ENCODE results near the gene SCGN.
A peak's percentile ranks its signal among the peaks of the same experiment; 100 is the strongest.

The SCGN gene

GRCh38 chr6:25652007-25652515, at the start of gene SCGN:
Gene SCGN, plus strand, starts transcription at chr6:25652215. Its CDS starts 189 bp downstream, at chr6:25652404.
- Histone ChIP-seq H3K4me1 (no peaks in the 10 kb centered on the region), H3K36me3 (replicated peaks) (no peaks in the 10 kb centered on the region), H3K27me3 (ENCODE audit: low read depth) (peaks cover 35% of the 10 kb centered on the region), H3K9me3 (no peaks in the 10 kb centered on the region), H3K4me3 (no peak within 1 kb of the TSS)
- peak; percentile 21 to 78 for DNase-seq (ENCODE audit: low spot score in 2 of 2)
- in situ Hi-C loops (cut with MboI; ENCODE audit: low sequenced_read_pairs) = no loop called here

GRCh38 chr6:25602674-25602982, 49.4 kb upstream of the SCGN start:
- no peaks in the 10 kb centered on the region for H3K27me3 ChIP-seq (ENCODE audit: low read depth)
- H3K4me1 ChIP-seq = no peaks in the 10 kb centered on the region
- H3K9me3 ChIP-seq = no peaks in the 10 kb centered on the region
- in situ Hi-C loops (cut with MboI; ENCODE audit: low sequenced_read_pairs) = no loop called here
- no peak for DNase-seq (ENCODE audit: low spot score in 2 of 2)
- H3K36me3 ChIP-seq (replicated peaks) = no peaks in the 10 kb centered on the region
- H3K4me3 ChIP-seq = no peak overlapping the region

DNA sequence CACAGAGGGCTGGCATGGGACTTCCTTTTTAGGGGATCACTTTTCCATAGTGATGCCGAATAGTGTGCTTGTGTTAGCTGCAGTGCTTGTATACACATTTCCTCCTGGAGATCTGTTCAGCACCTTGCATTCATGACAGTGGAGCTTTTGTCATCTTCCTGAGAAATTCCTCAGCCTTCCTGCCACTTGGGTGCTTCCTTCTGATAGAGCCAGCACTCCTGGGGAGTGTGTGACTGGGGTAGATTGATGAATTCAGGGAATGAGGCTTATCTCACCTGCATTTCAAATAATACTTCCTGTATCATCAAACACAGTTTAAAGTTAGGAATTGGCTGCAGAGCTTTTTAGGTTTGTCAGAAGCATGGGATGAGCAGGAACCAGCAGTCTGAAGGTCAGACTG, 48.8 kb upstream of the SCGN start:
- H3K36me3 ChIP-seq (replicated peaks) = no peaks in the 10 kb centered on the region
- H3K4me3 ChIP-seq = no peak overlapping the region
- no peaks in the 10 kb centered on the region for H3K4me1 ChIP-seq
- no peak for DNase-seq (ENCODE audit: low spot score in 2 of 2)
- in situ Hi-C loops (cut with MboI; ENCODE audit: low sequenced_read_pairs) = no loop called here
- no peaks in the 10 kb centered on the region for H3K9me3 ChIP-seq
- no peaks in the 10 kb centered on the region for H3K27me3 ChIP-seq (ENCODE audit: low read depth)

GRCh38 chr6:25606151-25606550, 45.9 kb upstream of the SCGN start:
- Histone ChIP-seq H3K9me3 (no peaks in the 10 kb centered on the region), H3K27me3 (ENCODE audit: low read depth) (no peaks in the 10 kb centered on the region), H3K4me3 (no peak overlapping the region), H3K36me3 (replicated peaks) (no peaks in the 10 kb centered on the region), H3K4me1 (no peaks in the 10 kb centered on the region)
- in situ Hi-C loops (cut with MboI; ENCODE audit: low sequenced_read_pairs) = no loop called here
- no peak for DNase-seq (ENCODE audit: low spot score in 2 of 2)

DNA sequence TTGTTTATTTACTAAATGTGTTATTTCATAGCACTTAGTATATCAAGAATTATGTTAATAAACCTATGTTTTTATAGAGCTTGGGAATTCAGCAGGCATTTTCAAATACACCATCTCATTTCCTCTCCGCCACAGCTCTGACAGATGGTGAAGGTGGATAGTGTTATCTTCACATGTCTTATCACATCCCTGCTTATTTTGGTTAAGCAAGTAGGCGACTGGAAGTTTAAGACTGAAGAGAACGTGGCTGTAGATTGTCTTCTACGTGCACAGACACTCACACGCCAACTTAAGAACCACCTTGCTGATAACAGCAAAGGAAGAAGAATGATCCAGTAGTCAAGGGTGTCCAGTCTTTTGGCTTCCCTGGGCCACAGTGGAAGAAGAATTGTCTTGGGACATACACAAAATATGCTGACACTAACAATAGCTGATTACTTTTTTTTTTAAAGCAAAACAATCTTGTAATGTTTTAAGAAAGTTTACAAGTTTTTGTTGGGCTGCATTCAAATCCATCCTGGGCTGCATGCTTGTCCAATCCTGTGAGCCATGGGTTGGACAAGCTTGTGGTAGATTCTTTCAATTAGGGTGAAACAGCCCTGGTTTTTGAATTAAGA, 43.3 kb upstream of the SCGN start:
- H3K4me1 ChIP-seq = no peaks in the 10 kb centered on the region
- in situ Hi-C loops (cut with MboI; ENCODE audit: low sequenced_read_pairs) = no loop called here
- H3K36me3 ChIP-seq (replicated peaks) = no peaks in the 10 kb centered on the region
- H3K9me3 ChIP-seq = no peaks in the 10 kb centered on the region
- no peak overlapping the region for H3K4me3 ChIP-seq
- H3K27me3 ChIP-seq (ENCODE audit: low read depth) = no peaks in the 10 kb centered on the region
- DNase-seq (ENCODE audit: low spot score in 2 of 2) = no peak

GRCh38 chr6:25612666-25613065, 39.3 kb upstream of the SCGN start:
- no peaks in the 10 kb centered on the region for H3K36me3 ChIP-seq (replicated peaks)
- H3K4me1 ChIP-seq = no peaks in the 10 kb centered on the region
- no peaks in the 10 kb centered on the region for H3K27me3 ChIP-seq (ENCODE audit: low read depth)
- H3K4me3 ChIP-seq = no peak overlapping the region
- in situ Hi-C loops (cut with MboI; ENCODE audit: low sequenced_read_pairs) = no loop called here
- no peaks in the 10 kb centered on the region for H3K9me3 ChIP-seq
- DNase-seq (ENCODE audit: low spot score in 2 of 2) = no peak

DNA sequence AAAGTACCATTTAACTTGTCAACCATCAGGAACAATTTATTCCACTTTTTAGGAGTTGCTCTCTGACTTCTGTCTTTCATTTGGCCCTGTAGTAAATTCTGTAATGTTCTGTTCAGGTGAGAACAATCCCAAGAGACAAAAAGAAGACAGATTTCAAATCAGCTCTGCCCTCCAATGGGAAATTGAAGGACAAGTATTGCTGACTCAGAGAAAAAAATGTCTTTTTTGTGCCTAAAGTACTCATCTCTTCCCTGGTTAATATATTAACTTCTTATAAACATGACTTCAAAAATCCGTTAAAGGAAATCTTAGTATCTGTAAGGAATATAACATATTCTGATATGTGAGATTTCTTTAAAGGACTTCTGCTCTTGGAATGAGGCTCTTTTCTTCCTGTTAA, 38.6 kb upstream of the SCGN start:
- H3K36me3 ChIP-seq (replicated peaks) = no peaks in the 10 kb centered on the region
- H3K4me1 ChIP-seq = no peaks in the 10 kb centered on the region
- H3K4me3 ChIP-seq = no peak overlapping the region
- H3K9me3 ChIP-seq = no peaks in the 10 kb centered on the region
- no peaks in the 10 kb centered on the region for H3K27me3 ChIP-seq (ENCODE audit: low read depth)
- in situ Hi-C loops (cut with MboI; ENCODE audit: low sequenced_read_pairs) = no loop called here
- no peak for DNase-seq (ENCODE audit: low spot score in 2 of 2)

DNA sequence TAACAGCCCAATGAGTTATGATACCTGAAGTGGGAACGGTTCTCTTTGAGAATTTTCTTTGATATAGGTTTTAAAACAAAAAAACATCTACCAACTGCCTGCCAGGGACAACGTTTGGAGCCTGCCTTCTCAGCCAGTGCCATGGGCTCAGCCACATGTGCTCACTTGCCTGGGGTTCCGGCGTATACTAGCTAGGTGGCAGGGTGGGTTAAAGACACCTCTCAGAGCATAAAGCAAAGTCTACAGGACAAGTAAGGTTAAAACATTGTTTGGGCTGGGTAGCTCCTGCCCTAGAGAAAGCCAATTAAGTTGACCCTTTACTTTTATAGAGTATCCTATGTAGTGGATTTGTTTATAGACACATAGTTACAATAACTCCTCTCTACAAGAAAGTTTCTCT, 38.0 kb upstream of the SCGN start:
- in situ Hi-C loops (cut with MboI; ENCODE audit: low sequenced_read_pairs) = no loop called here
- DNase-seq (ENCODE audit: low spot score in 2 of 2) = no peak

GRCh38 chr6:25615471-25615870, 36.5 kb upstream of the SCGN start:
- in situ Hi-C loops (cut with MboI; ENCODE audit: low sequenced_read_pairs) = no loop called here
- Histone ChIP-seq H3K4me3 (no peak overlapping the region), H3K4me1 (no peaks in the 10 kb centered on the region), H3K9me3 (no peaks in the 10 kb centered on the region), H3K27me3 (ENCODE audit: low read depth) (no peaks in the 10 kb centered on the region), H3K36me3 (replicated peaks) (no peaks in the 10 kb centered on the region)
- DNase-seq (ENCODE audit: low spot score in 2 of 2) = no peak

More for the DNA sequence above, 38.0 kb upstream of the SCGN start:
- Histone ChIP-seq H3K4me3 (no peak overlapping the region), H3K36me3 (replicated peaks) (no peaks in the 10 kb centered on the region), H3K27me3 (ENCODE audit: low read depth) (no peaks in the 10 kb centered on the region), H3K9me3 (no peaks in the 10 kb centered on the region), H3K4me1 (no peaks in the 10 kb centered on the region)

DNA sequence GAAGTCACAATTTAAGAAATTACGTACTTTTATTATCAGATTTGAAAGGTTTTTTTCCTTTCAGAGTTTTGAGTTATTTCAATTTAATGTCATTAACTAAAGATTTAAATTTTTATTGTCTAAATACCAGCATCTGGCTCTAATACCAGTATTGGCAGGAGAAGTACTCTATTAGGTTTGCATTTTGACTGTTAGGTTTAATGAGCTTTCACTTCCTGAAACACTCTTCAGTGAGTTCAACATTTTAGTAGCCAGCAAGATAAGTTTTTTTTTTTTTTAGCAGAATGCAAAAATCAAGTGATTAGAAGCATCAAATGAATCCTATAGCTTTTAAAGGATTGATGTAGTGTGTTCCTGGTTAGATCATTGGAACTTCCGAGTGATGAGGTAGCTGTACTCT, 34.0 kb upstream of the SCGN start:
- DNase-seq (ENCODE audit: low spot score in 2 of 2) = no peak
- no peaks in the 10 kb centered on the region for H3K27me3 ChIP-seq (ENCODE audit: low read depth)
- H3K36me3 ChIP-seq (replicated peaks) = no peaks in the 10 kb centered on the region
- H3K4me1 ChIP-seq = no peaks in the 10 kb centered on the region
- H3K9me3 ChIP-seq = no peaks in the 10 kb centered on the region
- in situ Hi-C loops (cut with MboI; ENCODE audit: low sequenced_read_pairs) = no loop called here
- no peak overlapping the region for H3K4me3 ChIP-seq

- Histone ChIP-seq H3K36me3 (replicated peaks) (no peaks in the 10 kb centered on the region), H3K9me3 (no peaks in the 10 kb centered on the region), H3K4me3 (no peak overlapping the region), H3K4me1 (no peaks in the 10 kb centered on the region), H3K27me3 (ENCODE audit: low read depth) (no peaks in the 10 kb centered on the region)
- DNase-seq (ENCODE audit: low spot score in 2 of 2) = no peak
- in situ Hi-C loops (cut with MboI; ENCODE audit: low sequenced_read_pairs) = no loop called here
Measured at GRCh38 chr6:25619217-25619616, 32.8 kb upstream of the SCGN start.

- in situ Hi-C loops (cut with MboI; ENCODE audit: low sequenced_read_pairs) = no loop called here
Measured at GRCh38 chr6:25620391-25620790, 31.6 kb upstream of the SCGN start.

DNA sequence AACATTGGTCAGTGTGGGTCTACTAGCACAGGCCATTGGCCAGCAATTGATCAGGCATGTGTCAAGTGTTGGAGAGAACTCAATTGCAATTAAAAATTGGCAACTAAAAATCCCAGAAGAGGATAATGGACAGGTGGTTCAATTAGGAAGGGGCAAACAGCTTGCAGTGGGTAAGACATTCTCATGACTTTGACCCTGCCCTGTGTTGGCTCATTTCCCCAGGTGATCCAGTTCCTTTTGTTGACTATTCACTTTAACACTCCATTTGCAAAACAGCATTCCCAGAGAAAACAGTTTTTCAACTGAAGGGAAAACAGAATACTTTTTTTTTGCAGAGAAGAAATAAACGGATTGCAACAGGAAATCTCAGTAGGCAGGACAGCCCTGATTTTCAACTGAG, 28.9 kb upstream of the SCGN start:
- in situ Hi-C loops (cut with MboI; ENCODE audit: low sequenced_read_pairs) = no loop called here

More at GRCh38 chr6:25620391-25620790, 31.6 kb upstream of the SCGN start:
- H3K36me3 ChIP-seq (replicated peaks) = no peaks in the 10 kb centered on the region
- H3K27me3 ChIP-seq (ENCODE audit: low read depth) = no peaks in the 10 kb centered on the region
- DNase-seq (ENCODE audit: low spot score in 2 of 2) = no peak
- H3K4me3 ChIP-seq = no peak overlapping the region
- H3K4me1 ChIP-seq = no peaks in the 10 kb centered on the region
- no peaks in the 10 kb centered on the region for H3K9me3 ChIP-seq

DNA sequence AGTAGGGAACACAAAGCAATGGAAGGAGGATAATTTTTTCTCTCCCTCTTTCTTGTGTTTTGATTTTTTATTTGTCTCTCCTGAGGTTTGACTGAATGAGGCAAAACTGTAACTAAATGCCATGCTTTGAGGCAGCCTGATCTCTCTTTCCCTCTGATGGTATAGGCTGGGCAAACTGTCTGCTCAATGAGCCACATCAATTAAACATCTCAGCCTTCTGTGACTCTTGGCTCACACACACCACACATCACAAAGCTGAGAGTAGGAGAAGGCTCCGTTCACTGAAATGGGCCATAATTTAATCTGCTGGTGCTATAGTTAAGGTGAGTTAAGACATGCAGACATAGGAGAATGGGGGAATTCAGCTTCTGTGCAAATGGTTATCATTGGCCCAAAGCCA, 28.1 kb upstream of the SCGN start:
- H3K27me3 ChIP-seq (ENCODE audit: low read depth) = no peaks in the 10 kb centered on the region
- no peak for DNase-seq (ENCODE audit: low spot score in 2 of 2)
- no peaks in the 10 kb centered on the region for H3K4me1 ChIP-seq
- H3K4me3 ChIP-seq = no peak overlapping the region
- in situ Hi-C loops (cut with MboI; ENCODE audit: low sequenced_read_pairs) = no loop called here
- H3K36me3 ChIP-seq (replicated peaks) = no peaks in the 10 kb centered on the region
- H3K9me3 ChIP-seq = no peaks in the 10 kb centered on the region

More for the DNA sequence above, 28.9 kb upstream of the SCGN start:
- no peaks in the 10 kb centered on the region for H3K4me1 ChIP-seq
- H3K4me3 ChIP-seq = no peak overlapping the region
- no peak for DNase-seq (ENCODE audit: low spot score in 2 of 2)
- no peaks in the 10 kb centered on the region for H3K9me3 ChIP-seq
- H3K36me3 ChIP-seq (replicated peaks) = no peaks in the 10 kb centered on the region
- no peaks in the 10 kb centered on the region for H3K27me3 ChIP-seq (ENCODE audit: low read depth)

- no peaks in the 10 kb centered on the region for H3K36me3 ChIP-seq (replicated peaks)
- H3K4me3 ChIP-seq = no peak overlapping the region
- H3K9me3 ChIP-seq = no peaks in the 10 kb centered on the region
- in situ Hi-C loops (cut with MboI; ENCODE audit: low sequenced_read_pairs) = no loop called here
- no peaks in the 10 kb centered on the region for H3K27me3 ChIP-seq (ENCODE audit: low read depth)
- no peak for DNase-seq (ENCODE audit: low spot score in 2 of 2)
- no peaks in the 10 kb centered on the region for H3K4me1 ChIP-seq
Measured at GRCh38 chr6:25627001-25627400, 25.0 kb upstream of the SCGN start.

Data from HAP-1 (cell line).